Posterior vena cava (tissue), 2 donors: Measurements from ENCODE around the gene NKAIN2. TPM values are rescaled to one million over a fixed set of nuclear protein-coding genes. Genes with fewer than 3 reads are reported as not detected.

Experiments
- DNase-seq: peaks from one replicate; pipeline ENCODE4 v3.0.0-alpha.2; 2020; ENCODE audit warnings: low spot score
- intact Hi-C, 2 donors: fragments of 100-400 bp; cut with DNase I; formaldehyde crosslinking; loops; one replicate each; pipeline versions ENCODE4 v1.14.1 to v1.14.2; 2022 to 2023
- total RNA-seq, 2 donors: library from RNA; stranded (reverse); fragmentation: NEBNext Ultra II Directional; extraction: Animal tissue kit (Norgen Biotek cat#: 25700); gene quantifications; one replicate each; pipeline ENCODE4 v1.2.1, GENCODE V29; 2021
- donor health status: DM: yes; HTN: yes; CAD: no.
- donor health status: DM: yes; HTN: yes; CAD: no.

NKAIN2 gene
- total RNA-seq, 2 donors from 2014 or later: 0.23 to 0.81 TPM

DNA sequence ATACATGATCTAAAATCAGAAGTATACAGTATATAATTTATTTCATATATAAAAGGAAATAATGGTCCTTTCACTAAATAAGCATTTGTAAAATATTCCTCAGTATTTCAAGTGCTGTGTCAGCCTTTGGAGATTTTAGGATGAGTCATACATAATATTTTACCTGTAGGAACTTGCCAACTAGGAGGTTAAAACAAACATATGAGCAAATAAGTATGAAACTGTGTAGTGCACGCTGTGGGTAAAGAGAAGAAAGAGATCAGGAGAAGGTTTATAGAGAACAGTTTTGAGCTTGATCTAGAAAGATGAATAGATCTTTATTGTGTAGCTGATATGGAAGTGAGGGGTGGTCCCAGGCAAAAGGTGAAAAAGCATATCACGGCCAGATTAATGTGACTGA, 988.7 kb downstream of the NKAIN2 start:
- no peak for DNase-seq
- intact Hi-C loops: no loop called here

GRCh38 chr6:124793398-124793797, 989.7 kb downstream of the NKAIN2 start:
- intact Hi-C loops: no loop called here

GRCh38 chr6:124795643-124796463, 992.2 kb downstream of the NKAIN2 start:
- no peak for DNase-seq
- intact Hi-C loops: no loop called here

More at GRCh38 chr6:124793398-124793797, 989.7 kb downstream of the NKAIN2 start:
- no peak for DNase-seq

DNA sequence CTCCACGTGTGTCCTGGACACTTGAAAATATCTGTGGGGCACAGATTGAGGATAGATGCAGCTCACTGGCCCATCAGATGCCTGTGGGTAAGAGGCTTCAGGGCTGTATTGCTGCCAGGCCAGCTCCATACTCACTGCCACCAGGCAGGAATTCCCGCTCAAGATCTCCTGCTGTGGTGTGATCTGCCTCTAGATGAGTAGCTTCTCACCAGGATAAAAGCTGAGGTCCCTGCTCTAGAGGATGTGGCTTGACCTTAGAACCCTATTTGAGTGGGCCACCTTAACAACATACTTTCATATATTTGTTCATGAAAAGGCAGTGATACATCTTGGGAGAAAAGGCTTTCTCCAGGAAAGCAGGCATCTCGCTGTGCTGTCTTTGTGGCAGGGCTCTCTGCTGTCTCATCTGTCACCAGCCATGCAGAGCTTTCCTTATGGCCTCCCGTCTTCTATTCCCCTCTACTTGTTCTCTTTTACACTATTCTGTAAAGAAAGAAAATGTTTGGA, 992.9 kb downstream of the NKAIN2 start:
- intact Hi-C loops: no loop called here

GRCh38 chr6:124797224-124797623, 993.6 kb downstream of the NKAIN2 start:
- intact Hi-C loops: no loop called here
- DNase-seq: no peak

More for the DNA sequence above, 992.9 kb downstream of the NKAIN2 start:
- no peak for DNase-seq

DNA sequence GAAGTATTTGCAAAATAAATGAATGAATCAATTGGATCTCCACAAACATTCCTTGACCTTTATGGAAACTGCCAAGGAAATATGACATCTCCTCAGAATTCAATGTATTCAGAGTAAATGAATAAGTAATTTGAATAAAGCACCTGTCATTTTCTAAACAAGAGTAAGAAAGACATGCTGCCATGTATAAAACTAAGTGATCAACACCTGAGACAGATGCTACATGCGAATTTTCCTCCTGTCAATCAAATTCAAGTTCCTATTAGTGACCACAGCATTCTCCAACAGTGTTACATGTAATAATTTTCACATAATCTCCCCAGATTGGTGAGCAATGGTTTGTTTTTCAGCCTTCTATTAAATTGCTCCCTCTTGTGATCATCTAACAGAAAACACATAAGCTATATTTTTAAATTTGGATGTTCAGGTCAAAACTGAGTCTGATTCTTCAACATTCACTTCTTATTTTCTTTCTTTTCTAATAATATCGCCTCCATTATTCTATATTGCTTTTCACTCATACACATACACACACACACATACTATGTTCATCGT, 995.4 kb downstream of the NKAIN2 start:
- intact Hi-C loops: no loop called here
- DNase-seq: no peak

DNA sequence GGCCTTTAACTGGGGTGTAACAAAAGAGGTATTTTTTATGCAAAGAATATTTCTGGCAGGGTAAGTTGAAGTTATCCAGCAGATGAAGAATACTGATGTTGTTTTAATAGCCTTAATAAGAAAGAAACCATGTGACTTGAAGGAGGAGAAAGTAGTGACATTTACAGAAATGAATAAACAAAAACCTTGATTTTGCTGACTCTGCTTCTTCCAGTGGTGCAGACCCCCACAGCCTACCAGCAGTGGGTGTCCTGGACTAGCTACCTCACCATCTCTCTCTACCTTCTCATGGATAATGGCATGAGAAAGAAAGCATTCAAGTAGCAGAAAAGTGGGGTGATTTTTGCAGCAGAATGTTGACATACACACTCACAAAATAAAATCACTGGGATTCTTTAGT, 996.0 kb downstream of the NKAIN2 start:
- DNase-seq: no peak
- intact Hi-C loops: no loop called here

DNA sequence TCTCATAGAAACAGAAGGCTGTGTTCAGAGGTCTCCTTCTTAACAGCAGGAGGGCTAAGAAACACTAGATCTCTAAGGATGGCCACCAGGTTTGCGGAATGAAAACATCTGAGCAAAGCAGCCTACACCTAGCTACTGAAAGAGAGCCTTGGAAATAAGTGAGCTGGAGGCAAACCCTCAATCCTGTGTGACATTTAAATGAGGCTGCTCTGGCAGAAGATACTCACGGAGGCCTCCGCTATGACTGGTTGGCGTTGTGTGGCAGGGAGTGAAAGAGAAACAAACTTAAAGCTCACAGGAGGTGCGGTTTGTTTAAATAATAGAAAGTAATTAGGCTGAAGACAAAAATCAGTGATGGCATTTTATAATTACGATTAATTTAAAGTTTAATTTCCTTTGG, 996.6 kb downstream of the NKAIN2 start:
- no peak for DNase-seq
- intact Hi-C loops: no loop called here

GRCh38 chr6:124812067-124812466, 1008.4 kb downstream of the NKAIN2 start:
- intact Hi-C loops: no loop called here

GRCh38 chr6:124819346-124819745, 1015.7 kb downstream of the NKAIN2 start:
- intact Hi-C loops: no loop called here
- DNase-seq: no peak

More at GRCh38 chr6:124812067-124812466, 1008.4 kb downstream of the NKAIN2 start:
- no peak for DNase-seq

DNA sequence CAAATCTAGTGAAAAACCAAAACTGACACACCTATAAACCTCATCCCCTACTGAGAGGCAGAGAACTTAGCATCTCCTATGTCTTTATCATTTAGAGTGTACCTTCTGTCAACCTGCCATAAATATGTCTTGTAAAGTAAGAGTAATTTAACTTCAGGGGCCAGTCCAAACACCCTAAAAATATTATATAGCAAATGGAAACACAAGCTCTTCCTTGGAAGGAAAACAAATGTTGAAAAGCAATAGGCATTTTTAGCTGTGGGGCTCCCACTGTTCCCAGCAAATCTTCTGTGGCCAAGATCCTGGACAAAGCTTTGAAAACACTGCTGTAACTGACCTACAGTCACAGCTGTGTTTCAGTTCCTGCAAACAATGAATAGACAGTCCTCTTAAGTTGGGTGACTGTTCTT, 1018.5 kb downstream of the NKAIN2 start:
- DNase-seq: no peak
- intact Hi-C loops: no loop called here

DNA sequence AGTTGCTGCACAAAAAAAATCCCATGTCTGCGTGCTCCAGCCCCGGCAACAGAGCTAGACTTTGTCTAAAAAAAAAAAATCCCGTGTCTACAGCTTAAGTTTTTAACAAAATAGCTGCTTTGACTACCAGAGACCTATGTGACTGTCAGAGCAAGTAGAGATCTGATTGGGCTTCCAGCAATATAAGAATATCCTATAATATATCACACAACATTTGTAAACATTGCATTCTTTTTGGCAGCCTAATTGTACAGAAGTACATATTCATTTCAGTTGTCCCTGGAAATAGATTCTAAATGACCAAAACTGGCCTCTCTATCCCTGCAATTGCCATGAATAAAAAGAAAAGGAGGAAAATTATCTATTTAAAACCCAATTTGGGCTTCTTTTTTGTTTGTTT, 1019.1 kb downstream of the NKAIN2 start:
- intact Hi-C loops: no loop called here
- no peak for DNase-seq

- intact Hi-C loops: no loop called here
Observed at GRCh38 chr6:124823240-124824111, 1019.8 kb downstream of the NKAIN2 start.

GRCh38 chr6:124825564-124825963, 1021.9 kb downstream of the NKAIN2 start:
- intact Hi-C loops: no loop called here
- DNase-seq: no peak

More at GRCh38 chr6:124823240-124824111, 1019.8 kb downstream of the NKAIN2 start:
- DNase-seq: no peak

DNA sequence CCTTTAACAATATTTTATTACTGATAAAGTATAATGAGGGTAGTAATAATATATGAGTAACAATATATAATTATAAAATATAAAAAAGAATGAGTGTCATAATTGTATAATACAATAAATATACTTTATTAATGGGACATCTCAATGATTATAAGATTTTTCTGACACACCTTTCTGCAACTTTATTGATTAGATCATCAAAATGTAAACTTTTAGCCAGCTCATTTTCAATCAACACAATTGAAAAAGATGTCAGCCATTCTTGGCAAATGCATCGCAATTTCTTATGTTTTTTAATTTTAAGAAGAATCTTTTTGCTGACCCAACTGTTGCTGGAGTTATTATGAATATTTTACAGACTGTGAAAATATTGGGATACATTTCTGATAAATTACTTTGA, 1026.2 kb downstream of the NKAIN2 start:
- DNase-seq: no peak
- intact Hi-C loops: no loop called here

- intact Hi-C loops: no loop called here
- DNase-seq: no peak
Observed at GRCh38 chr6:124830506-124830905, 1026.8 kb downstream of the NKAIN2 start.

DNA sequence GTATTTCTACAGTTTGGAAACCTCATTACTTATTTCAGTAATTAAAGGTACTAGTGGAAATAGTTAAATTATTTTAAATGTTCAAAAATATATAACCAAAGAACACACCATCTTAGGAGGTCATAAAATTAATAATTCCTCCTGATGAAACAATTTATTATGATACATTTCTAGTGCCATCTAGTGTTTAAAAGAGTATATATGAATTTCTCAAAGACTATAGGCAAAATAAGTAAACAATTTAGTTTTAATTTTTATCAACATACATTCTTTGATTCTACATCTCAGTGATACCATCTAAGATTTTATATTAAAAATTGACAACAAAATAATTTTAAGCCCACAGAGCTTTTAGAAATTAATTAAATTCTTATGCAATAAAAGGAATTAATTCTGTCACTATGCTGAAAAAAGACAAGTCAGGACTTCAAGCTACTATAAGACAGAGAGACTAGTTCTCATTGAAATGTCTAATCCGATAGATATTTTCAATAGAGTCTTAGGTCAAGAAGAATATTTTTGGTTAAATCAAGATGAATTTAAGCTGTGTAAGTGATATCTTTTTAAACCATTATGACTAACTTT, 1050.8 kb downstream of the NKAIN2 start:
- no peak for DNase-seq
- intact Hi-C loops: loop anchor here in 1 of 2 donors (10.0 kb wide), 1 partner anchor 1050 kb away; the partner anchor contains the start of gene NKAIN2

DNA sequence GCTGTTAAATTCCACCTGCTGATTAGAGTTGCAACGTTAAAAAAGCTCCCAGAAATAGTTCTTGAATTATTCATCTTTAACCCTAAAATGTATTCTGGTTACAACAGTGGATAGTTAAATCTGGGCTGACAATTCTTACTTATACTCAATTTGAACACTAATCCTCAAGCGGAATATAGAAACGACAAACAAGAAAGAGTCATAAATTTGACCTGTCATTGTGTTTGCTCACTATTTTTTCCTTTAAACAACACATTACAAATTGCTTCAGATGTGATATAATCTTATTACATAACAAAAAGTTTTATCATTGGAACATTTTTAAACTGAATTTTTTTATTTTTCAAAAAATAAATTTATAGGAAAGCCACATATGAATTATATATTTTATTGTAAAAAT, 1054.1 kb downstream of the NKAIN2 start:
- intact Hi-C loops: loop anchor here in 1 of 2 donors (10.0 kb wide), 1 partner anchor 1053 kb away; the partner anchor contains the start of gene NKAIN2
- no peak for DNase-seq

- intact Hi-C loops: loop anchor here in 1 of 2 donors (10.0 kb wide), 1 partner anchor 1054 kb away; the partner anchor contains the start of gene NKAIN2
Observed at GRCh38 chr6:124858564-124858963, 1054.9 kb downstream of the NKAIN2 start.

More at GRCh38 chr6:124858564-124858963, 1054.9 kb downstream of the NKAIN2 start:
- DNase-seq: no peak
